Esophagus muscularis mucosa (tissue), 3 donors: ENCODE data around the gene DHX36.

Experiments used
- CTCF ChIP-seq, 3 experiments: fragments of 200-600 bp in 2 of 3; fragments of 450-650 bp in 1 of 3; sonication (generic) in 2 of 3; IDR thresholded peaks; one replicate each; pipeline ENCODE4 v1.5.1; 2017 to 2019; ENCODE audit warnings: antibody characterized with exemption in 3 of 3, mild to moderate bottlenecking in 2 of 3, moderate library complexity in 1 of 3
- POLR2A ChIP-seq: fragments of 450-650 bp; IDR thresholded peaks from one replicate; pipeline ENCODE4 v1.6.1; 2017; ENCODE audit warnings: antibody characterized with exemption, moderate library complexity, mild to moderate bottlenecking, low read depth

- TF ChIP-seq CTCF (IDR thresholded peaks at IDR 0.05) (no peak), POLR2A (no peak)
Observed at GRCh38 chr3:154275292-154275691, 49.0 kb downstream of the DHX36 start.
